Loucy (cell line): Measurements from ENCODE around the gene ITSN1.

Experiments
- EZH2phosphoT487 ChIP-seq: fragments of 200-600 bp; IDR thresholded peaks from 2 replicates; pipeline ENCODE4 v1.6.1; 2018; ENCODE audit warnings: antibody characterized with exemption, mild to moderate bottlenecking, moderate library complexity, borderline replicate concordance
- TF ChIP-seq, protein P1 (sequence below): fragments of 200-600 bp; sonication (generic); conservative IDR thresholded peaks from 2 replicates; pipeline ENCODE4 v1.5.1; 2014; ENCODE audit warnings: mild to moderate bottlenecking, antibody characterized with exemption, low read length

DNA sequence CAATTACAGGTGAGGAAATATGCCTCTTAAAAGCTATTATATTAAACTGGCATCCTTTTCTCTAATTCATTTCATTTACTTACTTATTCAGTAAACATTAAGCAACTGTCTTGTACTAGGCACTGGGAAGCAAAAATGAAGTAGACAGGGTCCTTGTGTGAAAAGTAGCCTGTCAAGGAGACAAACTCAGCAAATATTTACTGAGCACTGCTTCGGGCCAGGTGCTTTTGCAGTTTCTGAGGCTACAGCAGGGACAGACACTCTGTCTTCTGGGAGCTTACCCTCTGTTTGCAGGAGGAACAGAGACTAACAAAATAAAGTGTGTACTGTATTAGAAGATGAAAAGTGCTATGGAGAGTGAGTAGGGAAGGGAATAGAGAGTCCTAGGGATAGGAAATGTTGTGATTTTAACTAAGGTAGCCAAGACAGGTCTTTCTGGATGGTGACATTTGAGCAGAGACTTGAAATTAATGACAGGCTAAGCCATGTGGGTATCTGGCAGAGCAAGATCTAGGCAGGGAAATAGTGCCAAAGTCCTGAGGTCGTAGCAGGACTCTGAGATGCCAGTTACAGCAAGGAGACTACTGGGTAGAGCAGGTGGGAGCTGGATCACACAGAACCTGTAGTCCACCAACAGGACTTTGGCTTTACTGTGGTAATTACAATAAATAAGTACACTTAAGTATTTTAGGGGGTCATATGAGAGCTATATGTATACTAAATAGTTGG lies 133.0 kb downstream of the ITSN1 start:
- TF ChIP-seq, protein P1, sequence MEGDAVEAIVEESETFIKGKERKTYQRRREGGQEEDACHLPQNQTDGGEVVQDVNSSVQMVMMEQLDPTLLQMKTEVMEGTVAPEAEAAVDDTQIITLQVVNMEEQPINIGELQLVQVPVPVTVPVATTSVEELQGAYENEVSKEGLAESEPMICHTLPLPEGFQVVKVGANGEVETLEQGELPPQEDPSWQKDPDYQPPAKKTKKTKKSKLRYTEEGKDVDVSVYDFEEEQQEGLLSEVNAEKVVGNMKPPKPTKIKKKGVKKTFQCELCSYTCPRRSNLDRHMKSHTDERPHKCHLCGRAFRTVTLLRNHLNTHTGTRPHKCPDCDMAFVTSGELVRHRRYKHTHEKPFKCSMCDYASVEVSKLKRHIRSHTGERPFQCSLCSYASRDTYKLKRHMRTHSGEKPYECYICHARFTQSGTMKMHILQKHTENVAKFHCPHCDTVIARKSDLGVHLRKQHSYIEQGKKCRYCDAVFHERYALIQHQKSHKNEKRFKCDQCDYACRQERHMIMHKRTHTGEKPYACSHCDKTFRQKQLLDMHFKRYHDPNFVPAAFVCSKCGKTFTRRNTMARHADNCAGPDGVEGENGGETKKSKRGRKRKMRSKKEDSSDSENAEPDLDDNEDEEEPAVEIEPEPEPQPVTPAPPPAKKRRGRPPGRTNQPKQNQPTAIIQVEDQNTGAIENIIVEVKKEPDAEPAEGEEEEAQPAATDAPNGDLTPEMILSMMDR: no peak
- no peak for TF ChIP-seq EZH2phosphoT487
